ENCODE data around the gene FNDC3A. TPM values are rescaled to one million over a fixed set of nuclear protein-coding genes. Genes with fewer than 3 reads are reported as not detected.

The FNDC3A gene
- total RNA-seq, 2 experiments from 2014 or later: 30.3 to 31.8 TPM

DNA sequence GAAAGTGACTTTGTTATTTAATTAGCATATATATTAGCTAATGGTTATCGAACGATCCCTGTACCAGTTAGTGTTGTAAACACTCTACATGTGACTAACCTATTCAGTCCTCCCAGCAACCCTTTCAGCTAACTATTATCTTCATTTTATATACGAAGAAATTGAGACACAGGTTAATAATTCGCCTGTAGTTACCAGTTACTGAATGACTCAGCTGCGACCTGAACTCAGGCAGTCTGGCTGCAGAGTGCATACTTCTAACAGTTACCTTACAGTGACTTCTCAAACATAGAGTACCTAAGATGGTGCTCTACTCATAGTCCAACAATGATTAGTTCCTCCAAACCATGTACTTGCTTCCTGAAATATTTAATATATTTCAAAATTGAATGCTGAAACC lies 117.7 kb downstream of the FNDC3A start:
- ATAC-seq (ENCODE audit: low read depth) (no peak), DNase-seq (no peak)
- no peaks in the 10 kb centered on the region for H3K27me3 Mint-ChIP-seq
- POLR2A ChIA-PET: no interaction called here
- H3K4me3 Mint-ChIP-seq: no peak overlapping the region
- H3K27ac Mint-ChIP-seq: no peak overlapping the region
- peaks cover 9% of the 10 kb centered on the region for H3K36me3 Mint-ChIP-seq
- peaks cover 3% of the 10 kb centered on the region for H3K9me3 Mint-ChIP-seq
- peaks cover 2% of the 10 kb centered on the region for H3K4me1 Mint-ChIP-seq

DNA sequence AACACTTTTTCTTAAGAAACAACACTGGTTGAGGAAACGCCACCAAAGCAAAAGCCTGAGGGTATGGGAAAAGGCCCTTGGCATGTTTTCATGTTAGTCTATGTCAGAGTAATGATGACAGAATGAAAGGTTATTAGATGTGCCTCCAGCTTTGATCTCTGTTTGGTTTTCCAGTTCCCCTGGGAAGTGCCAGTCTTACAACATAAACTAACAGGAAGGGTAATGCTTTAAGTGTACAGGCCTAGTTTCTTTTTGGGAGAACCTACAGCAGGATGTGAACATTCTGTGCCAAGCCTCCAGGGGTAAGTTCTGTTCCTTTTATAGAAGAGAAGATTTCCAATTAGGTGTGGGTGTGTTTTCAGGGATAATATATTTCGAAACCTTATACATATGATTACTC lies 121.7 kb downstream of the FNDC3A start:
- ATAC-seq (ENCODE audit: low read depth): no peak

DNA sequence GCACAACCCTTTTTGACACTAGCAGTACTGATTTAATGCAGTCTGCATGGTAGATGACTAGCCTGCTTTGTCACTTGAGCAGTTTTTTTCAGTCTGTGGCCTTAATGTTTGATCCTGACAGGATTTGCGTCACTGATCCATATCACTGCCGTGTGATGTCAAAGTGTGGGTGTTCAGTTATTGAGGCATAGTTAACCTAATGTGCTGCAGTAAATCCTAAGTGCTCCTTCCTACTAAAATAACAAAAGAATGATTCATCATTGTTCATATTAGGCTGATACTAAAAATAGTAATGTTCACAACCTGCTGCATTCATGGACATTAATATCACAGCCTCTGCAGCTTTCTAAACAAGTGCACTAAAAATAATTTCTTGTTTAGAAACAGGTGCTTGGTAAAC lies 122.5 kb downstream of the FNDC3A start:
- H3K4me1 Mint-ChIP-seq: peaks cover 7% of the 10 kb centered on the region
- no peak overlapping the region for H3K27ac Mint-ChIP-seq
- peaks cover 2% of the 10 kb centered on the region for H3K36me3 Mint-ChIP-seq
- H3K27me3 Mint-ChIP-seq: no peaks in the 10 kb centered on the region
- H3K4me3 Mint-ChIP-seq: no peak overlapping the region
- H3K9me3 Mint-ChIP-seq: no peaks in the 10 kb centered on the region
- ATAC-seq (ENCODE audit: low read depth) (no peak), DNase-seq (no peak)
- POLR2A ChIA-PET: no interaction called here

More for the DNA sequence above, 121.7 kb downstream of the FNDC3A start:
- no peak overlapping the region for H3K27ac Mint-ChIP-seq
- POLR2A ChIA-PET: no interaction called here
- peaks cover 7% of the 10 kb centered on the region for H3K4me1 Mint-ChIP-seq
- no peak overlapping the region for H3K4me3 Mint-ChIP-seq
- no peak for DNase-seq
- H3K36me3 Mint-ChIP-seq: peaks cover 2% of the 10 kb centered on the region
- no peaks in the 10 kb centered on the region for H3K27me3 Mint-ChIP-seq
- H3K9me3 Mint-ChIP-seq: no peaks in the 10 kb centered on the region

DNA sequence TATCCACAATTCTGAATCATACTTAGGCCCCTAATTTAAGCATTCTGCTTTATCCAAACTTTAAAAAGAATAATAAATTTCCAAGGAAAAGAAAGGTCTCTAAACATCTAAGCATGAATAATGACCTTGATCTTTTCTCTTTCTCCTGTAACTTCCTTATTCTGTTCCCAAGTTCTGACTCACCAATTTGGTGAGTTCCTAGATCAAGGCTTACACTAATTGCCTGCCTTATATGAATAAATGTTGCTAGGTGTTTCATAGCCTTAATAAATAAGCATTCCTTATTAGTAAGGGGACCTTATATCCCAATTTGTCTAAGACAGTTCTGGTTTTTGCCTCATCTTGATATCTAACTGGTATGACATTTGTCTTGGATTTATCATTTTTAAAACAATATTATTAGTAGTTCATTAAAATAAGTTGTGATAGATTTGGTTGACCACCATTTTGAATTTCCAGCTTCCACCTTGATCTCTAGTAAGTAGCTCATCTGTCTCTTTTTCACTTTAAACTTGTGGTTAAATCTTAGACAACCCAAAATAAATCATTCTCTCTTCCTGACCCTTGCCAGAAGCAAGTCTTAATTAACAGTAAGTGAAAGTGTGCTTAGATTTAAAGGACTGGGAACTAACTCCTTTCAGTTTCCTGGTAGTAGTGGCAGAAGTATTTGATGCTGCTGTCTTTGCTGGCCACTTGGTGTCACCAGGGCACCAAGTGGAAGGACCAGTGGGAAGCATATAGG lies 123.2 kb downstream of the FNDC3A start:
- Mint-ChIP-seq H3K4me3 (no peak overlapping the region), H3K4me1 (peaks cover 7% of the 10 kb centered on the region), H3K36me3 (peaks cover 4% of the 10 kb centered on the region), H3K27ac (no peak overlapping the region), H3K9me3 (no peaks in the 10 kb centered on the region), H3K27me3 (no peaks in the 10 kb centered on the region)
- POLR2A ChIA-PET: no interaction called here
- ATAC-seq (ENCODE audit: low read depth) (no peak), DNase-seq (no peak)

DNA sequence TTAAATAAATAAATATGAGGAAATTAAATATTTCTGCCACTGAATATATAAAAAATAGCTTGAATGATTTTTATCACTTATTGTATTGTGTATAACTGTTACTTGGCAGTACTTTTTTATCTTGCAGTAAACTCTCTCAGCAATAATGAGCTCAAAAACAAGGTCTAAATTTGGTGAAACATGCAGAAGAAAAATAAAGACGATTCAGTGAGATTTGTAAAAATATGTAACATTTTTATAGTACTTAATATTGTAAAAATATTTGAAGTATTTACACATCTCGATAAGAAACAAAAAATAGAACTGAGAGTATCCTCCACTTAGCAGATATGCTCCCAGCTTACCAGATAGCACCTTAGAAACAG lies 123.8 kb downstream of the FNDC3A start:
- H3K27me3 Mint-ChIP-seq: no peaks in the 10 kb centered on the region
- no peak overlapping the region for H3K27ac Mint-ChIP-seq
- peaks cover 7% of the 10 kb centered on the region for H3K4me1 Mint-ChIP-seq
- ATAC-seq (ENCODE audit: low read depth): no peak
- H3K36me3 Mint-ChIP-seq: peaks cover 4% of the 10 kb centered on the region
- no peak for DNase-seq
- H3K4me3 Mint-ChIP-seq: no peak overlapping the region
- H3K9me3 Mint-ChIP-seq: no peaks in the 10 kb centered on the region
- POLR2A ChIA-PET: no interaction called here

DNA sequence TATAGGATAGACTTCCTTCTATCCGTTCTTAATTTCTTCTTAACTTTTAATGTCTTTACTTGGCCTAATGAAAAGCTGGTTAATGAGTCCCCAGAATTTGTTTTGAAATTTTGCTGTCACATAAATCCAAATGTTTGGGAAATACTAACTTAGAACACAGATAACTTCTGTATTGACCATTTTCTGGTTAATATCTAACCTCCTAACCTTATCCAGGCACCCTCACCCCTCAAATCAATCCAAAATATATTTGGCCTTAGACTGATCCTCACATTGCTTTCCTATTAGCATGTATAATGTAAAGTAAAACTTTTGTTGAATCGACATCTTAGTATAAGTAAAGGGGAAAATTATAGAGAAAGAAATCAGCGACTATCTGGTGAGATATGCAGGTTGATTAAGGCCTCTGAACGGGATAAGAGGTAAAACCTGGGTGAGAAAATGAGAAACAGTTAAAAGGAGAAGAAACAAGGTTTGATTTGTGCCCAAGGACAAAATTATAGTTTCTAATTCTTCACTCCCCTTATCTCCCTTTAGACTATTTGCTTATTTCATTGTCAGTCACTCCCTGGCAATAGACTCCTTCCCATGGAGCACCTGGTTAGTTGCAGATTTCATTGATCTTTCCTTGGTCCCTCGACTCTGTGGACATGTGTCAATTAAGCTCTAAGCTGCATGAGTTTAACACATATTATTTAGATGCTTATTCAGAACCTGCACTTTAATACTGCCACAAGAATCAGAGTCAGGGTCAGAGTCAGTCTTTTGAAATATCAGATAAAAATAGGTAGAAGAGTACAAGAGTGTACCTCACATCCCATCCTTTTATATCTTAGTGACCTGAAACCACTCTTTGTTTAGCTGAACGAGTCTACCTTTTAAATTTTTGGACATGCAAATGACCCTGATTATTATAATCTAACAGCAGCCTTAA lies 125.2 kb downstream of the FNDC3A start:
- peaks cover 7% of the 10 kb centered on the region for H3K4me1 Mint-ChIP-seq
- DNase-seq (no peak), ATAC-seq (ENCODE audit: low read depth) (no peak)
- H3K27ac Mint-ChIP-seq: no peak overlapping the region
- H3K9me3 Mint-ChIP-seq: no peaks in the 10 kb centered on the region
- POLR2A ChIA-PET: interaction anchor here (0.7 kb wide), 1 partner anchor 14 kb away, joined by 3 read pairs; no protein-coding TSS in a partner anchor
- H3K4me3 Mint-ChIP-seq: no peak overlapping the region
- no peaks in the 10 kb centered on the region for H3K27me3 Mint-ChIP-seq
- H3K36me3 Mint-ChIP-seq: peaks cover 4% of the 10 kb centered on the region

DNA sequence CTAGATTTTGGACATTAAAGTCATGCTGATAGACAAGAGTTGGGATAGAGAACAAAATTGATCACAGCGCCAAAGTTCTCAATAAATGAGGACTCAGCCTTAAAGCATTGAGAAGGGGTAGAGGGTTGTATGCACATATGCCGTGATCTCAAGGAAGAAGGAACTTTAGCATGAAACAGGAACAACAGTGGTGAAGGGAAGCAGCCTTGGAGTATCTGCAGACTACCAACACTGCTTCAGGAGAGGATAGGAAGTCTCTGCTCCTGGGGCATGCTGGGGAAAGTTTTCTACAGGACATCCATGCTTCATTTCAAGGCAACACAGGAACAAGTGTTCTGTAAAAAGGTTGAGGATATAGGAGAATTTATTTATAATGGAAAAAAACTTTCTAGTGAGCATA lies 132.5 kb downstream of the FNDC3A start:
- H3K4me1 Mint-ChIP-seq: peaks cover 10% of the 10 kb centered on the region
- DNase-seq: no peak
- no peak overlapping the region for H3K27ac Mint-ChIP-seq
- H3K9me3 Mint-ChIP-seq: no peaks in the 10 kb centered on the region
- peaks cover 3% of the 10 kb centered on the region for H3K36me3 Mint-ChIP-seq
- no peak overlapping the region for H3K4me3 Mint-ChIP-seq
- H3K27me3 Mint-ChIP-seq: no peaks in the 10 kb centered on the region
- ATAC-seq (ENCODE audit: low read depth): no peak
- POLR2A ChIA-PET: no interaction called here

DNA sequence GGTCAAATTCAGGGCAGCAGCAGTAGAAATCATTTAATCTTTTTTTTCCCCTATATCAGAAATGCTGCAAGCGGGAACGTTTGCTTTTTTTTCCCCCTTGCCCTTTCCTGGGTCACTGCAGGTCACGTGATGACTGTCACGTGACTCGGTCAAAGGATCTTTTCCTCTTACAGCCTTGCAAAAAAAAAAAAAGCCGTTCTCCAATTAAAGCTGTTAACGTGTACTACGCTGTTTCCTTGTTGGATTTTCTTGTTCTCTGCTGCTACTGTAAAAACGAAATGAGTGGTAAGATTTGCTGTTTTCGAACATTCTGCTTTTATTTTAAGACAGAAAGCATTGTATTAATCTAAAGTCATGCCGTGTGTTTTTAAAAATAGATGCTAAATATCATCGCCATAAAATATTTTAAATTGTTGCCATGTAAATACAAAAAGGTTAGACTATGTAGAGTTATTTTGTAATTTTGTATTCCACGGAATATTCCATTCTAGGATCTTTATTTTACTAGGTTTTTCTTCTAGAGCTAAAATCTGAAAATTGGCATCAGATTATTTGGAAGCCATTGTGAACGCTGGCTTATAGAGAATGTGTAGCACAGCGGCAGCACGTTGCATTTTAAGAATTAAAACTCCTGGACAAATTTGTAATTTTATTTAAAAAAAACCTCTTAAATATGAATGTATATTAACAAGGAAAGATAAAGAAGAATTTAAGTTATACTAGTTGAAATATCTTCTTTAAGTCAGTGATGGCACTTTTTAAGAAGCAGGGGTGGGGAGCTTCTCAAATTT lies 134.6 kb downstream of the FNDC3A start:
- peak; percentile 79 for ATAC-seq (ENCODE audit: low read depth)
- DNase-seq: peak; percentile 69
- H3K27ac Mint-ChIP-seq: peak overlapping the region; percentile 79
- POLR2A ChIA-PET: interaction anchor here (0.5 to 2.0 kb wide), 6 partner anchors 15 to 176 kb away, joined by 3 to 6 read pairs (median 3); partner anchors contain the start of gene FNDC3A
- peaks cover 4% of the 10 kb centered on the region for H3K36me3 Mint-ChIP-seq
- no peaks in the 10 kb centered on the region for H3K9me3 Mint-ChIP-seq
- H3K27me3 Mint-ChIP-seq: no peaks in the 10 kb centered on the region
- H3K4me3 Mint-ChIP-seq: peak overlapping the region; percentile 82
- peaks cover 19% of the 10 kb centered on the region for H3K4me1 Mint-ChIP-seq

DNA sequence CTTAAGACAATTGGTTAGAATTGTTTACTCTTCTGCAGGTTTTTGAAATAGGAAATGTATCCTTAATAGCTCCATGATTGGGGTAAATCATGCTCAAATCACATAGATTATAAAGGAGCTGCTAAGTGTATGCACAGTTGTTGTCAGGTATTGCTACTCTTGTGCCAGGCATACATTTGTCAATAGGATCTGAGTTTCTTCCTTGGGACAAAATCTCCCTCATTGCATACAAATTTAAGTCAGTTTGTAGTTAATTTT lies 135.1 kb downstream of the FNDC3A start:
- DNase-seq (no peak), ATAC-seq (ENCODE audit: low read depth) (no peak)
- no peaks in the 10 kb centered on the region for H3K9me3 Mint-ChIP-seq
- no peaks in the 10 kb centered on the region for H3K27me3 Mint-ChIP-seq
- H3K36me3 Mint-ChIP-seq: peaks cover 9% of the 10 kb centered on the region
- H3K27ac Mint-ChIP-seq: peak overlapping the region; percentile 79
- H3K4me3 Mint-ChIP-seq: peak overlapping the region; percentile 82
- peaks cover 19% of the 10 kb centered on the region for H3K4me1 Mint-ChIP-seq
- POLR2A ChIA-PET: interaction anchor here (0.5 to 2.0 kb wide), 4 partner anchors 14 to 175 kb away, joined by 3 to 6 read pairs (median 4); partner anchors contain the start of gene FNDC3A

DNA sequence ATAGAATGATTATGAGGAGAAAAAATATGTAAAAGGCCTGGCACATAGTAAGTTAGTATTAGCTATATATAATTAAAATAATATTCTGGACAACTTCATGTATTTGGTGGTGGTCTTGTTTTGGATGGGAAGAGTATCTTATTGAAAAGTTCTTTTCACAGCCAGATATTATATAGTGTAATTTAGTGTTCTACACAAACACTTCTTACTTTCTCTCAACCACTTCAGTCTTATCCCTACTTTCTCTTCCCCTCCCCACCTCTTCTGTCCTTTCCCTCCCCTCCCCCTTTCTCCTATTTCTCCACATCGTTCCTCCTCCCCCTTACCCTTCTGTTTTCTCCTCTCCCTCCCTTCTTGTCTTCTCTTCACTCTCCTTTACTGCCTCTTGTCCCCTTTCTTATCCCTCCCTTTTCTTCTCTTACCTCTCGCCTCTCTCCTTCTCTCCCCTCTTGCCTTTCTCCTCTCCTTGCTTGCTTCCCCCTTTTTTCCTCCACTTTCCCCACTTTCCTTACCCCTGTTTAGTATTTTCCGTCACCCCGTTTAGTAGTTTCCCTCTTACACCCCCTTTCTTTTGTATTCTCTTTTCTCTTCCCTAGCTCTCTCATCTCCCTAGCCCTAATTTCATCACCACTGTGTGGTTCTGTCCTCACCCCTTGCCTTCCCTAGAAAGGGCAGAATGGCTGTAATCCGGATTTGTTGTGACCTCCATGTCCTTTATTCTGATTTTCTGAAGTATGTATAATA lies 137.2 kb downstream of the FNDC3A start:
- POLR2A ChIA-PET: interaction anchor here (1.1 to 1.2 kb wide), 2 partner anchors 34 to 383 kb away, joined by 3 to 4 read pairs; partner anchors contain the start of gene PHF11
- DNase-seq (no peak), ATAC-seq (ENCODE audit: low read depth) (no peak)
- H3K27me3 Mint-ChIP-seq: no peaks in the 10 kb centered on the region
- peak overlapping the region; percentile 84 for H3K27ac Mint-ChIP-seq
- H3K9me3 Mint-ChIP-seq: no peaks in the 10 kb centered on the region
- H3K4me1 Mint-ChIP-seq: peaks cover 19% of the 10 kb centered on the region
- peaks cover 25% of the 10 kb centered on the region for H3K36me3 Mint-ChIP-seq
- peak overlapping the region; percentile 63 for H3K4me3 Mint-ChIP-seq

DNA sequence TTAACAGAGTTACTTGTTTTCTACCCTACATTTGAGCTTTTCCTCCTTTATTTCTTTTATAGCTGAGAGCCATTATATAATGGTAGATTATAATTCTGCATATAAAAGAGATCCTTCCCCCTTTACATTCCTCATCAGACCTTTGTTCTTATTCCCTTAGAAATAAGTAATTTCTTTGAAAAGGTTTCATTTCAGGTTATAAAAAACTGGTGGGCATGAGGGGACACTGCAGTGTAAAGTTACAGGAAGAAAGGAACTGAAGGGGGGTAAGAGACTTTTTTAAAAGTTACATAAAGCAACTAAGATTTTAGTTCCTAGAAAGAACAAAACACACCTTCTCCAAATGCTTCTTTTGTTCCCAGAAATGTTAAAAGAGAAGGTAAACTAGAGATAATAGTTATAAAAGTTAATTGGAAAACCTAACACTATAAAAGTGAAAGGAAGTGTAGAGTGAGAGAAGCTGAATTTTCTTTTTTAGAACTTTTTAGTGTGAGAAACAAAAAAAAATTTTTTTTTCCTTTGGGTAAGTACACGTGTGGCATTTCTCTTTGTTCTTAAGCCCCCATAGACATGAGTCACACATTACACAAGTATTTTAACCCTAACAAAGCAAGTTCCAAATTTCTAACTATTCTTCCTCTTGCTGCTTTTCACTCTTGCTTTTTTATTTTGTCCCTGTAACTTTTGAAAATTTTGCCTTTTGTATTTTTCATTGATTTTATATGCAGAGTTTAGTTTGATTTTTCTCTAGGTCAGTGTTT lies 138.0 kb downstream of the FNDC3A start:
- DNase-seq (no peak), ATAC-seq (ENCODE audit: low read depth) (peak; percentile 10)
- Mint-ChIP-seq H3K9me3 (no peaks in the 10 kb centered on the region), H3K27ac (peak overlapping the region; percentile 84), H3K4me3 (peak overlapping the region; percentile 63), H3K27me3 (no peaks in the 10 kb centered on the region), H3K4me1 (peaks cover 19% of the 10 kb centered on the region), H3K36me3 (peaks cover 28% of the 10 kb centered on the region)
- POLR2A ChIA-PET: interaction anchor here (1.1 kb wide), 1 partner anchor 382 kb away, joined by 3 read pairs; the partner anchor contains the start of gene PHF11

DNA sequence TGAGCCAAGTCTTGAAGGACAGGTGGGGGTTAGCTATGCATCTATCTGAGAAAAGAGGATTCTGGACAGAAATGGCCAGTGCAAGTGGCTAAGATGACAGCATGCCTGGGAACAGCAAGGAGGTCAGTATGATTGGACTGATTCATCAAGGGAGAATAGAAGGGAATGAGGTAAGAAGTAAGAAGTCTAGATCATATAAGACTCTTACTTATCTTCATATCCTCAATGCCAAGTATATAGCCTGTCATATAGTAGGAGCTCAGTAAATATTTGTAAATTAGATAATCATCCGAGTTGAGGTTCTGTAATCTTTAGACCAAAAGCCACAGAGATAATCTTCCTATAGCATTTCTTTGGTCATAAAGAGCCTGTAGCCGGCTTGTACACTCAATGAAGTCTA lies 141.2 kb downstream of the FNDC3A start:
- peaks cover 21% of the 10 kb centered on the region for H3K4me1 Mint-ChIP-seq
- peaks cover 54% of the 10 kb centered on the region for H3K36me3 Mint-ChIP-seq
- H3K27ac Mint-ChIP-seq: no peak overlapping the region
- POLR2A ChIA-PET: no interaction called here
- H3K27me3 Mint-ChIP-seq: no peaks in the 10 kb centered on the region
- ATAC-seq (ENCODE audit: low read depth) (no peak), DNase-seq (no peak)
- H3K4me3 Mint-ChIP-seq: no peak overlapping the region
- H3K9me3 Mint-ChIP-seq: peaks cover 16% of the 10 kb centered on the region

All from activated naive CD8-positive, alpha-beta T cell treated with anti-CD3 and anti-CD28 coated beads, Interleukin-2, amount 10 ng/mL, durations not matched to agents 7 days and 5 days (primary cell).